Activated CD8-positive, alpha-beta memory T cell treated with anti-CD3 and anti-CD28 coated beads, Interleukin-2, amount 50 U/mL, for 4 hours (primary cell): Measurements from ENCODE around the gene CMSS1.

Experiments
- DNase-seq: peaks from one replicate; pipeline ENCODE4 v3.0.0-alpha.2; 2020

The CMSS1 gene

DNA sequence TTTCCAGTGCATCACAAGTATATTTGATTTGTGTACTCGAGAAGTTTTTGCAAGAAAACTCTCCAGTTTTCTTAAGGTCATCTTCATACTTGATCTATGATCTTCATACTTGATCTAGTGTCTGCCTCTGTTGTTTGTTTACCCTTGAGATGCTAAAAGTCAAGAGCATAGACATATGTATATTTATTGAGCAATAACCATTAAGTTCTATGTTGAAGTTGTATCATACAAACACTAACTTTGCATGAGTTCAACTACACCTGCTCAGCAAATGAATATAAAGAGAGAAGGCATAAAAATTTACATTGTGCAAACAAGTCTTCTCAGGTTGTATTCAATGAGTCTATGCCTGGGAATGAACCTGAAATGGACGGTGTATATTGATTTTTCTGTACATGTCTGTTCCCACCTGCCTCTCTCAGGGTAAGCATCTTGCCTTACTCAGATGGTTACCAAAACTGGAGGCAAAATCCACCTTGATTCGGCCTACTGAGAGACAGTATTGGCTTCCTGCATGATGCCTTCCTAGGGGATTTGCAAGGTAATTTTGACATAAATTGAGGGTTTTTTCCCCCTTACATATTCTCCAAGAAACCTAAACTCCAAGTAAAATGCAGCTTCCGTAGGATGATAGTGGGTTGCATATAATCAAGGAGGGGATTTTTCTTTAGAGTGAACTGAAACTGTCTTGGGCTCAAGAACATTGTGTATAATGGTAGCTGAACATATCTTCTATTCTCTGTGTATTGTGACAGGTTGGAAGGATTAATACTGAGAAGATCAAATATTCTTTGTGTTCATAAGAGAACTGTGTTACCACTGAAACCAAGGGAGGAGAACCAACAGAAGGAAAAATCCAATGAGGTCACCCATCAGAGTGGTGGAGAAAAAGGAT, 186.2 kb downstream of the CMSS1 start:
- DNase-seq, result no peak

DNA sequence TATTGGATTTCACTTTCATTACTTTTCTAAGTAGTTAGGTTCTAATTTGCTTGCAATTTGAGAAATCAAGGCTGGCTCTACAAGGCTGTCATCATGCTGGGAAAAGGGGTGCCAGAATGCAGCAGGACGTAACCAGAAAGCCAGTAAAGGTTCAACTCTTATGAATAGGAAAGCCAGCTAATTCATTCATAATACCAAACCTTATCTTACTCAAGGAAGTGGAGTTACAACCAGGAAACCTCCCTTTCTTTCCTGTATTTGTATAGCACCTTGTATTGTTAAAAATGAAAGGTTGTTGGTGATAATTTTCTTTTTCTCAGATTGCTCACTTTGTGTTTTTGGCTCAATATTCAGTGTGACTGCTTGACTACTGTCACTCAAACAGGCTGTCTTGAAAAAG, 187.3 kb downstream of the CMSS1 start:
- no peak for DNase-seq

DNA sequence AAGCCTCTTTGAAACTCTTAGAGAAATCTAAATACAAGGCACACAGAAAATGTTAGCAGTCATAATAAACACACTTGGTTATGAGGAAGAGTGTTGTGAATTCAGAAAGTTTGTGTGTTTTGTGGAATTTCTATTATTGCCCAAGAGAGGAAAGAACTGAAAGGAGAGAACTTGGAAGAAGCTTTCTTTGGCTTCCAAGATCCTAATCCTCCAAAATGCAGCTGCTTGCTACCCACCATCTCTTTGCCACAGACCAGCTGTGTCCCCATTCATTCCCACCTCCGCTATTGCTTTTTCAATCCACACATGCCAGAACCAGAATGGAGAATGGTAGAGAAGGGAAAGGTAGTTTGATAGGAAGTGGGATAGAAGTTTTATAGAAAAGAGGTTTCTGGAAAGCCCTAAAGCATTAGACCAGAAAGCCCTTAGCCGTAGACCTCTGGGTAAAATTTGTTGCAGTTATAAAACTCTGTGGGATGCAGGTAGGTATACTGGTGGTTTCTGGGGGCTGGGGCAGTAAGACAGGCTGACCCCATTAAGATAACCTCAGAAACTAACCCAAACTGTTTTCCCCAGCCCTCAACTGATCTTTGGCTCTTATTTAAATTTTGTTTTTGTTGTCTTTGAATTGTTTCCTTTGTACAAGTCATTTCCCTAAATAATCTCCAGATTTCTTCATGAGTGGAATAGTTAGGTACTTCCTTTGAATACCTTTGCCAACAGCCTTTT, 188.2 kb downstream of the CMSS1 start:
- DNase-seq, result no peak

DNA sequence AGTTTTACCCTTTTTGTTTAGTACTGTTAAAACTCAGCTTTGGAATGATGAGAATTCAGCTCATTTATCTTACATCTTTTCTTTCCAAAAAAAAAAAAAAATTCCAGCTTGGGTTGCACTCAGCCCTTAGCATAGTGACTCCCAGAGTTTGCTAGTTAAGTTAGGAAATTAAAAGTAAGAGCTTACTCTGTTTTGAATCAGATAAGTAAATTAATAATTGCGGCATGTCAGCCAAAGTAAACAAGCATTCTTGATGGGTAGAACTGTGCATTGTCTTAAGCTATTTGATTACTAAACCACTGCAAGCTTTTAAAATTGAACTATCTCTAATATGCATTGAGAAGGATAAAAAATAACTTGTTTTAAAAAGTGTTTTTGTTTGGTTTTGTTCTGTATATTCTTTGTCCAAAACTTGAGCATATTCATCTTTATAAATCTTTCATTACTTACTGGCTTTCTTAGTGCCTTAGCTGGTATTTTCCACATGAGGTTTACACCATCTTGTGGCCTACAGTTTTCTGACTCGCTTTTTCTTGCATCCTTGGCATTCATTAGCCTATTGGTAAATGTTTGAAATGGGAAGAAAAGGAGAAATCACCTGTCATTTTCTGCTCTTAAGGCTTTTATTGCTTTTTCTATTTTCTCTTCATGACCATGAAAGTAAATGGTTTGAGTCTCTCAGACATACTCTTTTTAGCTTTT, 189.1 kb downstream of the CMSS1 start:
- no peak for DNase-seq

DNA sequence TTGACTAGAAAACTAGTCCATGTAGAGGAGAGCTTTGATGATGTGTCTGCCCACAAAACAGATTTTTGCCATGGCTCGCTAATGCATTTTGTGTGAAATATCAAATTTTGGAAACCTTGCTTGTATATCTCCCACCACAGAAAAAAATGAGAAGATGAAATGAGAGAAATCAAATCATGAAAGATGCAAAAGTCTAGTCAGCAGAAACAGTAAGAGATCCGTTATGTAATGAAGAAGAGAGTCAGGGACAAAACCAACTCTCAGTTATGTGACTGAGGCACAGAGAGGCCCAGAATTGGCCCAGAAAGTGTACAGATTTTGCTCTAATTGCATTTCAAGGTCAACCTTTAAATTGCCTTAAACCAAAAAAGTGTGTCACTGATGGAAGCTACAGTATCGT, 189.7 kb downstream of the CMSS1 start:
- no peak for DNase-seq

DNA sequence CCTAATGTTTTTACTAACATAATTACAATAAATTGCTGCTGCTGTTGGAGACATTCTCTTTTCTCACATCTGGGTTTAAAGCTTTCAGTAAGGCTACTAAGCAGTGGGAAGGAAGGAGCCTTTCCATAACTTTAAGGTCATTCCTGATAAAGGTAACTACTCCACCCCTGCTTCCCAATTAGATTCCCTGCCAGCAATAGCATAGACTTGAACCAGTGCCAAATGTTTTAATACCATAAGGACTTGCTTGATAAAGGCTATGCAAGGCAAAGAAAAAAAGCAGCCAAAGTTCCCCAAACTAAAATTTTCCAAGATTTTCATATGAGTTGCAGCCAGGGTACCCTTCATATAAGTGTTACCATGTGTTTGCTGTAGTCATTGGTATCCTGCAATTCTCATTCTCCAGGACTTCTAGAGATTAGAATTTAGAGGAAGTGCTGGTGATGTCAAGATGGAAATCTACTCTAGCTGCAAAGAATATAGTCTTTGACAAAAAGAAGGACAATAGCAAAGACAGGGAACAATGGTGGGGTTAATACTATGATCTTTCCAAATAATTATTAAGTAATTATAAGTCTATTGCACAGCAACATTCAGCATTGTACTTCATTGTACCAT, 190.5 kb downstream of the CMSS1 start:
- no peak for DNase-seq

DNA sequence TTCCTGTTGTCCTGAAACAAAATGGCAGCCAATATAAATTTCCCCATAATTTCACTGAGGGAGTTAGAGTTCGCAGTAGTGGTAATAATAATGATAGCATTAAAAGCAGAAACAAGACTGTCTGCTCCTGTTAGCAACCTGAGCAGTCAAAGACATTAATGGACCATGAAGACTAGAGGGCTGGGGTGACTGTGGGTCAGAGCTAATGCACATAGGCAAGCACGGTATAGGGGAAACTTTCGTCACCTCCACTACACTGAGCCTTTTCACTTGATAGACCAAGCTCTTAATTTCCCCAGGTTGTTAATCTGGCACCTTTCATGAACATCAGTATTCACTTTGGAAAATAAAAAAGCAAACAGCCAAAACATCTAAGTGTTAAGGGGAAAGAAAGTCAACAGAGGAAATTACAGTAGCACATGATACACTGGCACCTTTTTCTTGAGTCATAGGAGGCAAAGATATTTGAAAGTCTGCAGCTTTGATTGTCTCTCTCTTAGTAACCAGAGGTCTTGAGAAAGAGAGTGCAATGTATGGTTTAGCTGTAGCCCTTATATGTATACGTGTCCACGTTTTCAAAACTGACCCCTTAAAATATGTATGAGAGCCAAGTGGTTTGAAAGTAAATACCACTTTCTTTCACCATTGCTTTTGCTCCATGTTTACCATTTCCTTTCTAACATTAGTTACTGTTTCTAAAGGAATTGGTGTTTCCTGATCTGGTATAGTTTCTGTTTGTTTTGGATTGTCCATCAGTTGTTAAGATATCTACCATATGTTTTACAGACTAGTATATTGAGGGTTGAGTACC, 191.8 kb downstream of the CMSS1 start:
- DNase-seq, result no peak

DNA sequence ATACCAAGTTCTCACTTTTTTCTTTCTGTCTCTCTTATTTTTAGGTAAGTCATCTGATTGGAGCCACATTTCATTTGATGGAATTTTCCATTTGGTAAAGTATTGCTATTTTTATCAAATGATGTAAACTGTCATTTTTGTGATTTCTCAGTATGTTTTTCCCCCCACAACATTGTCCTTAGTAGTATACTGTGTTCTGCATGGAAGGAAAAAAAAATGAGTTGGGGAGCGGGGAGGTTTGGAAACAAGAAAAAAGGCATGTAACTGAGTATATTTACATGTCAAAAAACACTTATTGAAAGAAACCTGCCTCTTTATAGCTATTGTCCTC, 192.4 kb downstream of the CMSS1 start:
- DNase-seq, result no peak

DNA sequence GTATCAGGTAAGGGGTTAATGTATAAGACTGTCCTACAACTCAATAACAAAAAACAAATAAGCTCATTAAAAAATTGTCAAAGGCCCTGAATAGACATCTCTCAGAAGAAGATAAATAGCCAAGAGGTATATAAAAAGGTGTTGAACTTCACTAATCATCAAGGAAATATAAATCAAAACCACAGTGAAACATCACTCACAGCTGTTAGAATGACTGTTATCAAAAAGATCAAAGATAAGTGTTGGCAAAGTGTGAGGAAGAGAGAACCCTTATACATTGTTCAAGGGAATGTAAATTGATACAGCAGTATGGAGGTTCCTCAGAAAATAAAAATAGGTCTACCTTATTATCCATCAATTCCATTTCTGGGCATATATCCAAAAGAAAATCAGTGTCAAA, 201.1 kb downstream of the CMSS1 start:
- no peak for DNase-seq

DNA sequence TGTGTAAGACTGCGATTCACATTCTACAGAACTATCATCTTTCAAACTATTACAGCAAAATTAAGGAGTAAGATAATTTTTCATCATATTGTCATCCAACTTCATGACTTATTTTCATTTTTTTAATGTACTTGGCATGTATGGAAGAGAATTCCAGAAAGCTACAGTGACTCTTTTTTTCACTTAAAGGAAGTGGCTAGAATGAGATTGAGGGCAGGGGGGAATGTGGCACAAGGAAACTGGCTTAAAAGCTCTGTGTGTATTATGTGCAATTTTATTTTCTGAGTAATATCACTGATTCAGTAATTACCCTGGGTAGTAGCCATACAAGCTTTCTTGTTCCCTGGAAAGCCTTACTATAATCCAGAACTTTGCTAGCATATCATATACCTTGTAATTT, 202.1 kb downstream of the CMSS1 start:
- no peak for DNase-seq

DNA sequence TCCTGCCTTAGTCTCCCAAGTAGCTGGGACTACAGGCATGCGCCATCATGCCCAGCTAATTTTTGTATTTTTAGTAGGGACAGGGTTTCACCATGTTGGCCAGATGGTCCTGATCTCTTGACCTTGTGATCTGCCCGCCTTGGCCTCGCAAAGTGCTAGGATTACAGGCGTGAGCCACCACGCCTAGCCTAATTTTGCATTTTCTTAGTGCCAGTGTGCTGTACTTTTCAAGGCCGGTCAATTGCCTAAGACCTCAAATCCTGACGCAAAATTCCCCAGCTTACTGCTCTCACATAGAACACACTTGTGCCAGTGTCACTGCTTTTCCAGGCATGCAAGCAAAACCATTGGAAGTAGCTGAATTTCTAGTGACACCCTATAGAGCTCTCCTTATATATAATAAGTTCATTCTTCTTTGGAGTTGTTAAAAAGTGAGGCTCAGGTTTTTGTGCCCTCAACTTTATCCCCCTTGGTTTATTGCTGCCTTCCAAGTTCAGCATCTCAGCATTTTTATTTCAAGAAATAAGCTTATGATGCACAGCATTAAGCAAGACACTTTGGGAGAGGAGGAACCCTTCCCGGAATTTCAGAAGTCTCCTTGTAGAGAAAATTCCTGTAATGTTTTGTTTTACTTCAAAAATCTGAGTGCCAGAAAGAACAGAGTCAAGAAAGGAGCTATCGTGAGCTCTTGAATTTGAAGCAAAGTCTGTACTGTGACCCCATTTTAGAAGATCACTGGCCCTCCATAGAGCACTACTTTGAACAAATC, 203.4 kb downstream of the CMSS1 start:
- DNase-seq, result no peak

DNA sequence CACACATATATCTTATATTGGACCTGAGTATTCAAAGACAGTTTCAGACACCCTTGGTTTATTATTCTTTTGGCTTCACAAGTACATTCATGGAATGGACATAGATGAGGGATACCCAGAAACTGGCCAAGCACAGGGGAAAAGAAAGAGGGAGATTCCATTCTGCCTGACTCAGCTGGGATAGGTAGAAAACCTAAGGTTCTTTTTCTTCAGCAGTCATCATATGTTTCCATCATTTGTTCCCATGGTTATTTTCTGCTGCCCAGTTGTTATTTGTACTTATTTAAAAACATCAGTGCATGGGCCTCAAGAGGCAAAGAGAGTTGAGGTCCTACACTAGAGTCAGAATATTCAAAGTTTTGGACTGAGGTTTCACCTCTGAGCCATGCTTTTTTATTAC, 204.8 kb downstream of the CMSS1 start:
- no peak for DNase-seq

DNA sequence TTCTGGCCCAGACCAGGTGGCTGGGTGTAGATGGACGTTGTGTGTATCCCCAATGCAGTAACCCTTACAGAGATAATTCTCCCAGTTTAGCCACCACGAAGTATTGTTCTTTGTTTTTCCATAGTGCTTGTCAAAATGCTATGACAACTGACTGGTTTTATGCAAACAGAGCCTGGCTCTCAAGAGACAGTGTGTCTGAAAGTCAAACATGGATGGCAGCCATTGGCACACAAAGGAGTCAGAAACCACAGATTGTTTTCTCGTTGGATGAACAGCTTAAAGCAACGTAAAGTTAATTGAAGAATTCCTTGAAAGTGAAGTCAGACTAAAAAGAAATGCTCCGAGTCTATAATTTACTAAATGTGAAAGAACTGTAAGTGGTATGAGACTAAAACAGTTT, 205.5 kb downstream of the CMSS1 start:
- no peak for DNase-seq

DNA sequence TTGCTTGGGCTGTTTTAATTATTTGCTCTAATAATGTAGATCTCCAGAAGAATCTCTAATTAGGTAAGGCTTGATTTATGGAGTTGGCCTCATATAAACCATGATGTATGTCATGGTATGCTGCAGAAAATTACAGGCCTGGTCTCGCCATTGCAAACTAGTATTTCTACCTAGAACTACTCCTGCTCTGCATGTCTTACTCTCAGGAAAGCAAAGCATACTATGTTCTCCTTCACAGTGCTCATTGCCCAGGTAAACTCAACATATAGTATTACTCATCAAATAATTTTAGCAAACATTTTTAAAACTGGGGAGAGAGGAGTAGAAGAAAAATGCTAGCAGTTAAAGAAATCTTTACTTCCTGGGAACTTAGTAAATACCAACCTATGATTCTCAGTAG, 205.9 kb downstream of the CMSS1 start:
- no peak for DNase-seq

DNA sequence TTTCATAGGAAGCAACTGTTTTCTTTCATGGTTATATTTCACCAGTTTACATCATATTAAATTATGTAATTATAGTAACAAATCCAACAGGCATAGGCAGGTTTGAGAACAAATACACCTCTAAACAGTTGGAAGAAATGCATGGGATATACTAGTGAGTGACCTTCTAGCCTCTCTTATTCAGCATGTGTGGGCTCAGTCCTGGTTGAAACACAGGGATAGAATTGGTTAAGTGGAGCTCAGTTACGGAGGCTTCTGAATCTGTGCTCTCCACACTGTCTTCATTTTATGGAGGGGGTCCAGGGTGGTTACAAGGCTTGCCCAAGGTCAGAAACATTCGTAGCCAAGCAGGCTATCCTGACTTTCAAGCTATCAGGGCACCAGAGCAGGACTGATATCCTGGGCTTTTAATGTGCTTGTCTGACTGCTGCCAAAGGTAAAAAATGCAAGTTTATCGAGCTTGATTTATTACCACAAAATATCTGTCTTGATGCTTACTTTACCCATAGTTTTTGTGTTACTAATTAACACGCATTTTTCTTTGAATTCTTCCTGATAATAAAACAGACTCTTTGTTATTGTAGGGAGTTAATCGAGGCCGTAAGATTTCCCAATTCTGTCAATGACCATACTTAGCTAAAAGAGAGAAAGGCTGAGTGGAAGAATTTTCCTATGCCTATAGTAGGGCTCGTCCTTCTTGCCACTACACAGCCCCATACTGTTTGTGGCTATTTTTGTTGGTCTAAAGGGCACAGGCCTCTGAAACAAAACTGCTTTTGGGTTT, 207.1 kb downstream of the CMSS1 start:
- no peak for DNase-seq

DNA sequence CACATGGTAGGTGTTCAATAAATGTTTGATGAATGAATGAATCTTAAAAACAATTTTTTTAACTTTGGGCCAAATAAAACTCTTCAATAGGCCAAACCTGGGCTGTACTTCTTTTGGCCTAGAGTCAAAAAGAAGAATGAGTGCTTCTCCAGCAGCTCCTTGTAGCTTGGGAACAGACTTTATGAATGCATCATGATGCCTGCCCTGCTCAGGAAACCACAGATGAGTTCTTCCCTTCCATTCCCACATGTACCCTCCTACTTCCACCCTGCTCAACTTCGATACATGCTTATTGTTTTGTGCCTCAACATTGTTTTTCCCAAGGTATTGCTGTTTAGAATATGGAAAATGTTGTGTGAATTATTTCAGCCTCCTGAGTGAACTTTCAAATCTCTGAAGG, 209.7 kb downstream of the CMSS1 start:
- no peak for DNase-seq

DNA sequence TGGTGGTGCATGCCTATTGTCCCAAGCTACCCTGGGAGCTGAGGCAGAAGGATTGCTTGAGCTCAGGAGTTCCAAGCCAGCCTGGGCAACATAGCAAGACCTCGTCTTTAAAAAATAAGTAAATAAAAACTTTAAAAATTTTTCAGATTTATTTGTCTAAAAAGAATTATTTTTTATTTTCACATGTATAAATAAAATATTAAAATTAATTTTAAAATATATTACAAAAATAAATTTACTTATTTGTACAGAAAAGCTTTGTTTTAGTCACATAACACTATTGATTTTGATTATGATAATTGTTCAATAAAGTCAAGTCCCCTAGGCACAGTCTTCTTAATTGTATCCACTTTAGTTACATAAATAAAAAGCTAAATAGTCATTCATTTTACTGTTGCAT, 211.4 kb downstream of the CMSS1 start:
- no peak for DNase-seq

DNA sequence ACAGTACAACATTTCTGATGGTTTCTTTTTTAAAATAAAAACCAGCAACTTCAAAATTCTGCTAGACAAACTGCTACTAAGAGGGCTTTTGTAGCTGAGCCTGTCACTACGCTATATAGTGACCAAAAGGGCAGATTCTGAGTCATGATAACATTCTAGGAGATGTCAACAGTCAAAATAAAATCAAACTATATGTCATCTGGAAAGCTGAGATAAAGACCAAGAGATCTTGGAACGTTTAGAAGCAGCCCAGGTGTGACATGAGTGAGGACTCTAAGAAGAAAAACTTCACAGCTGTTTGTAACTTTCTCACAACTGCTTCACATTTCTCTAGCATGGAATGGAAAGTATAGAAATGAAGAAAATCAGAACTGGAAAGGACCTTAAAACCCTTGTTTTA, 212.0 kb downstream of the CMSS1 start:
- no peak for DNase-seq

DNA sequence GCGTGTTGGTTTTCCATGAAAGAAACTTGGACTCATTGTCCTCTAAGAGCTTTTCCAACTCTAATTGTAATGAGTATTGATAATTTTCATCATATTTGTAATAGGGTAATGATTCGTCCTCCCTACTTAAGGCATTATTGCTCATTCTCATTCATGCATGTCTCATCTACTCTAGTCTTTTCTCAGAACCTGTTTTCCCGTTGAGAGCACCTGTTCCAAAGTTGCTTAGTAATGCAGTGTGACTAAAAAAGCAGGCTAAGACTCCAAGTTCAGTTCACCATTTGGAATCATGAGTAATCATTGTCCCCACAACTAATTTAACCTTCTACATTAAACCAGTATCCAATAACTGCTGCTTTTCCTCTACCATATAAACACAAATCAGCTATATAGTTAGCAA, 212.7 kb downstream of the CMSS1 start:
- DNase-seq, result no peak

DNA sequence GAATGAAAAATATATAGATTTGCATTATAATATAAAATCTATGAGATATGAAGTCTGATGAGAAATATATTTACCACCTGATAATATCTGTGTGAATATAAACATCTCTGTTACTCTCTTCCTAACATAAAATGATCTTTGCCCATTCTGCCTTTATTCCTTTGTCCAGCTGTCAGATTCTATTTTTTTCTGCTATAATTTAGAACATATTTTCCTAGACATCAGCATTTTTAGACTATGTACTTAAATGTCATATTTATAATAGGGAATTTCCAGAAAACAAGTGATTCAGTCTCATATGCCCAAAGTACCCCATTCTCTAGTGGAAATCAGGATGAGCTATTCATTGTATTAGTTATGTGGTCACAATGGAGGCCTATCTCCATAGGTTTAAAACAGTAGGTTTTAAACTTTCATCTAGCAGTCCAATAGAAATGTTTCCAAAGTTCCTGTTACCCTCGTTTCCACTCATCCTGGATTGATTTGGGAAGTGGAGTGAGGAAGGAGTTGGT, 213.3 kb downstream of the CMSS1 start:
- DNase-seq, result no peak

DNA sequence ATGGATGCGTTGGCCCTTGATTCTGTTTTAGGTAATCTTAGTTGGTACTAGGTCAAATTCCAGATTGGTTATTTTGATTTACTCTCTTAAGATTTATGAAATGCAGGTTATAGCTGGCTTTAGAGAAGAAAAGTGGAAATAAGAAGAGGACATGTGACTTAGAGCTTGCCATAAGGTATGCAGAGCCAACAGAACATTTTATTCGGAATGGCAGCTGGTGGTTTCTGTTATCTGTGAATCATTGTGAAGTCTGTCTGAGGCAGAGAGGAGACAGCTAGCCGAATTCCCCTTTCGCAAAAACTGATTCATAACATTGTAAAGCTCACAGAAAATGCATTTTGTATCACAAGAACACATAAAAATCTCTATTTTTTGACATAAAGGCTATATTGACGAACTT, 214.6 kb downstream of the CMSS1 start:
- no peak for DNase-seq
